Vagina (tissue), 2 donors: ENCODE results near the gene NUDT22. TPM values are rescaled to one million over a fixed set of nuclear protein-coding genes. Genes with fewer than 3 reads are reported as not detected.

Experiments used
- DNase-seq, 2 donors: peaks; one replicate each; pipeline ENCODE4 v3.0.0-alpha.2; 2017; ENCODE audit errors: extremely low spot score in 2 of 2
- H3K27ac ChIP-seq: fragments of 200-600 bp; sonication (generic); one replicate; pipeline ENCODE4 v1.5.1; 2019
- H3K27me3 ChIP-seq: fragments of 200-600 bp; sonication (generic); one replicate; pipeline ENCODE4 v1.5.1; 2019
- H3K36me3 ChIP-seq, 2 donors: fragments of 200-600 bp; sonication (generic); one replicate each; pipeline ENCODE4 v1.5.1; 2017 to 2019
- H3K4me1 ChIP-seq: fragments of 200-600 bp; sonication (generic); one replicate; pipeline ENCODE4 v1.5.1; 2019
- H3K4me3 ChIP-seq, 2 donors: fragments of 200-600 bp; sonication (generic); 1 replicate in 1 of 2; 2 replicates in 1 of 2; pipeline ENCODE4 v1.5.1; 2016 to 2019
- H3K9me3 ChIP-seq: fragments of 200-600 bp; sonication (generic); one replicate; pipeline ENCODE4 v1.5.1; 2019
- CTCF ChIP-seq, 3 experiments: fragments of 450-650 bp in 2 of 3; fragments of 200-600 bp in 1 of 3; sonication (generic) in 1 of 3; IDR thresholded peaks; one replicate each; pipeline ENCODE4 v1.5.1; 2017 to 2019; ENCODE audit warnings: antibody characterized with exemption in 3 of 3, mild to moderate bottlenecking in 2 of 3, moderate library complexity in 2 of 3
- POLR2A ChIP-seq, 2 donors: fragments of 450-650 bp; IDR thresholded peaks; one replicate each; pipeline ENCODE4 v1.6.1; 2017; ENCODE audit warnings: antibody characterized with exemption in 2 of 2, mild to moderate bottlenecking in 2 of 2, moderate library complexity in 2 of 2
- POLR2AphosphoS5 ChIP-seq, 2 donors: sonication (generic); formaldehyde crosslinking; IDR thresholded peaks; one replicate each; pipeline ENCODE4 v1.9.0; 2017; ENCODE audit warnings: antibody characterized with exemption in 2 of 2, mild to moderate bottlenecking in 2 of 2, low read depth in 1 of 2; ENCODE audit not compliant: insufficient read depth in 1 of 2
- intact Hi-C: fragments of 100-400 bp; cut with DNase I; formaldehyde crosslinking; loops from one replicate; pipeline ENCODE4 v1.15.1; 2023
- total RNA-seq: library from RNA; depleted of rRNA; stranded (reverse); fragments of >200 nt; gene quantifications from one replicate; pipeline ENCODE4 v1.2.3, GENCODE V29; 2016

Gene NUDT22
- total RNA-seq, 1 donor from 2014 or later, result 38.8 TPM

DNA sequence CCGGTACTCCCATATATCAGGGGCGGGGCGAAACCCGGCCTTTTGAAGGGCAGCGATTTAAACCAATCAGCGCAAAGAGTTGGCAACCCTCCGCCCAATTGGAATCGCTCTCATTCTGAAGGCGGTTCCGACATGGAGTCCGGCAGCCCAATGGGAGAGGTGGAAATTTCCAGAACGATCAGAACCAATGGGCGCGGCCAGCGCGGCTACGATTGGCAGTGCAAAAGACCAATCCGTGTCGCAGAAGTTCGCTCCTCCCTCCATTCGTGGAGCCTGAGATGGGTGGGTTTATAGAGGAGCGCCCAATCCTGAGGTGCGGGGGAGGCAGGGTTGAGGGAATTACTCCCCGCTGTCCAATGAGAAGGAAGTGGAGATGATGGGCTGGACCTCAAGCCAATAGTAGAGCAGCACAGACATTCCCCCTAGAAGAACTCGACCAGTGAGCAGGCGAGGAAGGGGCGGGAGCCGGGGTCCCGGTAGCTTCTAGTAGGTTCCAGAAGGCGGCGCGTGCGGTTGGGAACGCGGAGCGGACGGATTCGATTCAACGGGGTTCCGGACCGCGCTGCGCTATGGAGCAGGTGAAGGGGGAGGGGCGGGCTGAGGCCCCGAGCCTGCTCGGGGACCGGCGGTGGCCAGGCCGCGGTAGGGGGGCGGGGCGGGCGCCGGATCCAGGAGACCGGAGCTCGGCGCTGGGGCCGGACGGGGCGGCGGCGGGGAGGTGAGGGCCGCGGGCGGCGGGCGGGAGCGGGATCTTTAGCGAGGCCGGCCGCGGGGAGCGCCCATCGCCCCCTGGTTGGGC is 40.2 kb upstream of the NUDT22 start, which contains the start of gene STIP1:
Gene STIP1, plus strand, starts transcription at position 479 of the 799 bp plus-strand sequence. Its CDS starts 91 bp downstream, at position 570.
- Histone ChIP-seq H3K9me3 (no peaks in the 10 kb centered on the region), H3K4me3 (peak within 1 kb of the TSS; percentile 76 to 86), H3K4me1 (peaks cover 35% of the 10 kb centered on the region), H3K36me3 (peaks cover 0 to 3% of the 10 kb centered on the region in 2 donors), H3K27me3 (no peaks in the 10 kb centered on the region), H3K27ac (no peak within 1 kb of the TSS)
- DNase-seq, result peak; percentile 100
- peak; percentile 76 to 89 for TF ChIP-seq POLR2A (IDR thresholded peaks at IDR 0.05)
- peak; percentile 68 to 95 for TF ChIP-seq POLR2AphosphoS5 (IDR thresholded peaks at IDR 0.05; ENCODE audit: insufficient read depth in 1 of 2, low read depth in 1 of 2)
- TF ChIP-seq CTCF (IDR thresholded peaks at IDR 0.05), result no peak
- intact Hi-C loops, result no loop called here

- intact Hi-C loops, result no loop called here
- Histone ChIP-seq H3K27ac (no peak overlapping the region), H3K9me3 (no peaks in the 10 kb centered on the region), H3K36me3 (peaks cover 0 to 3% of the 10 kb centered on the region in 2 donors), H3K4me1 (peaks cover 31% of the 10 kb centered on the region), H3K27me3 (no peaks in the 10 kb centered on the region), H3K4me3 (no peak overlapping the region)
- TF ChIP-seq POLR2AphosphoS5 (IDR thresholded peaks at IDR 0.05; ENCODE audit: insufficient read depth in 1 of 2, low read depth in 1 of 2), result no peak
- no peak for TF ChIP-seq POLR2A (IDR thresholded peaks at IDR 0.05)
- TF ChIP-seq CTCF (IDR thresholded peaks at IDR 0.05), result no peak
- DNase-seq, result no peak
Observed at GRCh38 chr11:64186492-64187165, 39.4 kb upstream of the NUDT22 start.

GRCh38 chr11:64192434-64192833 is 33.6 kb upstream of the NUDT22 start:
- H3K36me3 ChIP-seq, result peaks cover 7 to 50% of the 10 kb centered on the region in 2 donors
- no peak for TF ChIP-seq POLR2A (IDR thresholded peaks at IDR 0.05)
- TF ChIP-seq POLR2AphosphoS5 (IDR thresholded peaks at IDR 0.05; ENCODE audit: insufficient read depth in 1 of 2, low read depth in 1 of 2), result no peak
- no peak for TF ChIP-seq CTCF (IDR thresholded peaks at IDR 0.05)

DNA sequence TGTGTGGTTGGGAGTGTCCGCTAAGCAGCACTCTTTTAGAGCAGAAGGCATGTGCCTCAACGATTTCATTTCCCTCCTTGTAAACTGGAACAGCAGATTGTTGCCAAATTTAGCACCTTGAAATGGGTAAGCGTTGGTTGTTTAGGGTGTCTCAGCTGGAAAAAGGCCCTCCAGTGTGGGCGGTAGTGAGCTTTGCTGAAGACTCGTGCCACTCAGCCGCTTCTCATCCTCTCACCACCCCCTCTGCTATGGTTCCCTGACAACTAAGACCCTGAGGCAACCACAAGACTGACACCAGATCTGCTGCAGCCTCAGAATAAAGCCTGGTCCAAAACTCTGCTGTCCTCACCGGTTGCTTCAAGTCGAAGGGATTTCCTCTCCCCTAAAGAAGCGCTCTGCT is 29.4 kb upstream of the NUDT22 start:
- intact Hi-C loops, result no loop called here

More at GRCh38 chr11:64192434-64192833, 33.6 kb upstream of the NUDT22 start:
- Histone ChIP-seq H3K4me1 (peaks cover 15% of the 10 kb centered on the region), H3K27me3 (no peaks in the 10 kb centered on the region), H3K27ac (no peak overlapping the region), H3K9me3 (no peaks in the 10 kb centered on the region), H3K4me3 (no peak overlapping the region)
- intact Hi-C loops, result no loop called here
- DNase-seq, result no peak

More for the DNA sequence above, 29.4 kb upstream of the NUDT22 start:
- Histone ChIP-seq H3K27ac (no peak overlapping the region), H3K4me1 (peaks cover 13% of the 10 kb centered on the region), H3K27me3 (no peaks in the 10 kb centered on the region), H3K4me3 (no peak overlapping the region), H3K36me3 (peaks cover 7 to 86% of the 10 kb centered on the region in 2 donors), H3K9me3 (no peaks in the 10 kb centered on the region)
- DNase-seq, result no peak
- no peak for TF ChIP-seq POLR2A (IDR thresholded peaks at IDR 0.05)
- no peak for TF ChIP-seq POLR2AphosphoS5 (IDR thresholded peaks at IDR 0.05; ENCODE audit: insufficient read depth in 1 of 2, low read depth in 1 of 2)
- no peak for TF ChIP-seq CTCF (IDR thresholded peaks at IDR 0.05)
